ENCODE results near the gene CDX2.

CDX2 gene

GRCh38 chr13:27978301-27978968, 9.3 kb upstream of the CDX2 start:
- DNase-seq: no peak

GRCh38 chr13:27977476-27978300, 8.6 kb upstream of the CDX2 start:
- DNase-seq: no peak

- DNase-seq: no peak
Observed at GRCh38 chr13:27976362-27977091, 7.4 kb upstream of the CDX2 start.

- DNase-seq: no peak
Observed at GRCh38 chr13:27975564-27976361, 6.6 kb upstream of the CDX2 start.

GRCh38 chr13:27973961-27974662, 5.0 kb upstream of the CDX2 start:
- no peak for DNase-seq

- DNase-seq: no peak
Observed at GRCh38 chr13:27973291-27973690, 4.2 kb upstream of the CDX2 start.

- no peak for DNase-seq
Observed at GRCh38 chr13:27972478-27972820, 3.3 kb upstream of the CDX2 start.

- no peak for DNase-seq
Observed at GRCh38 chr13:27971776-27972477, 2.8 kb upstream of the CDX2 start.

GRCh38 chr13:27971236-27971645, 2.1 kb upstream of the CDX2 start:
- DNase-seq: no peak

GRCh38 chr13:27970382-27971235, 1.5 kb upstream of the CDX2 start:
- DNase-seq: no peak

GRCh38 chr13:27969866-27970229, 733 bp upstream of the CDX2 start:
- no peak for DNase-seq

GRCh38 chr13:27968316-27969081, 616 bp downstream of the CDX2 start:
- no peak for DNase-seq

- DNase-seq: no peak
Observed at GRCh38 chr13:27967736-27968315, 1.3 kb downstream of the CDX2 start.

- DNase-seq: no peak
Observed at GRCh38 chr13:27967203-27967735, 1.8 kb downstream of the CDX2 start.

GRCh38 chr13:27966641-27967202, 2.4 kb downstream of the CDX2 start:
- no peak for DNase-seq

GRCh38 chr13:27965740-27966640, 3.1 kb downstream of the CDX2 start:
- DNase-seq: no peak

GRCh38 chr13:27965343-27965739, 3.8 kb downstream of the CDX2 start:
- DNase-seq: no peak
